Keratinocyte (primary cell): ENCODE measurements around the gene TRMO. TPM values are rescaled to one million over a fixed set of nuclear protein-coding genes. Genes with fewer than 3 reads are reported as not detected.
"Not testable (repeated sequence)": the region's sequence is repeated elsewhere in the genome, so short reads cannot be mapped to it uniquely, and the experiment has no call there.

Experiments
- DNase-seq: peaks from one replicate; pipeline ENCODE4 v3.0.0-alpha.2; 2011; ENCODE audit warnings: low read depth, missing footprints, low spot score
- FAIRE-seq: peaks from 2 replicates; lab custom pipeline; 2011; peaks lifted over from hg19 to GRCh38; lab: Jason Lieb, UNC
- H2AFZ ChIP-seq: 2 replicates; pipeline ENCODE4 v1.6.0; 2012; ENCODE audit warnings: low read length, control low read depth, inconsistent platforms; ENCODE audit not compliant: control insufficient read depth
- H3K27ac ChIP-seq: 2 replicates; pipeline ENCODE4 v1.5.1; 2011; ENCODE audit warnings: low read length; ENCODE audit not compliant: control insufficient read depth, insufficient read depth
- H3K27me3 ChIP-seq: 3 replicates; pipeline ENCODE4 v1.6.0; 2011; ENCODE audit warnings: low read length; ENCODE audit not compliant: control insufficient read depth, insufficient read depth; ENCODE audit errors: extremely low read depth
- H3K36me3 ChIP-seq, 2 experiments: 2 replicates in 1 of 2; 3 replicates in 1 of 2; pipeline ENCODE4 v1.5.1; 2011; ENCODE audit warnings: low read length in 2 of 2, mild to moderate bottlenecking in 1 of 2; ENCODE audit not compliant: control insufficient read depth in 2 of 2, insufficient read depth in 2 of 2; ENCODE audit errors: extremely low read depth in 1 of 2
- H3K4me1 ChIP-seq: 3 replicates; pipeline ENCODE4 v1.5.1; 2011; ENCODE audit warnings: low read length; ENCODE audit not compliant: control insufficient read depth, insufficient read depth; ENCODE audit errors: extremely low read depth
- H3K4me2 ChIP-seq: 3 replicates; pipeline ENCODE4 v1.6.0; 2011; ENCODE audit warnings: low read depth, low read length; ENCODE audit not compliant: control insufficient read depth, insufficient read depth; ENCODE audit errors: extremely low read depth
- H3K4me3 ChIP-seq, 3 experiments: fragments of 200-600 bp in 1 of 3; sonication (generic) in 1 of 3; 2 replicates in 2 of 3; 3 replicates in 1 of 3; pipeline ENCODE4 v1.5.1; 2011 to 2016; ENCODE audit warnings: low read length in 3 of 3, mild to moderate bottlenecking in 3 of 3, control low read depth in 2 of 3, inconsistent platforms in 1 of 3, low read depth in 1 of 3, mixed read lengths in 1 of 3, mixed run types in 1 of 3, moderate library complexity in 1 of 3; ENCODE audit not compliant: control insufficient read depth in 2 of 3, insufficient read depth in 2 of 3; ENCODE audit errors: extremely low read depth in 1 of 3
- H3K79me2 ChIP-seq: 2 replicates; pipeline ENCODE4 v1.6.0; 2012; ENCODE audit warnings: low read length; ENCODE audit not compliant: control insufficient read depth, insufficient read depth
- H3K9ac ChIP-seq: 3 replicates; pipeline ENCODE4 v1.6.0; 2011; ENCODE audit warnings: low read length; ENCODE audit not compliant: control insufficient read depth, insufficient read depth; ENCODE audit errors: extremely low read depth
- H3K9me1 ChIP-seq: 3 replicates; pipeline ENCODE4 v1.6.0; 2011; ENCODE audit warnings: low read length; ENCODE audit not compliant: control insufficient read depth, insufficient read depth; ENCODE audit errors: extremely low read depth
- H3K9me3 ChIP-seq: 2 replicates; pipeline ENCODE4 v1.5.1; 2012; ENCODE audit warnings: low read depth, low read length; ENCODE audit not compliant: control insufficient read depth
- H4K20me1 ChIP-seq: 3 replicates; pipeline ENCODE4 v1.6.0; 2011; ENCODE audit warnings: low read length; ENCODE audit not compliant: control insufficient read depth, insufficient read depth; ENCODE audit errors: extremely low read depth
- CTCF ChIP-seq, 3 experiments: IDR thresholded peaks in 1 of 3; conservative IDR thresholded peaks in 1 of 3; optimal IDR thresholded peaks in 1 of 3; 2 replicates in 2 of 3; 3 replicates in 1 of 3; pipeline versions ENCODE3 to v1.5.1; 2011; ENCODE audit warnings: low read length in 3 of 3, mild to moderate bottlenecking in 3 of 3, moderate library complexity in 2 of 3, control low read depth in 1 of 3, inconsistent platforms in 1 of 3; ENCODE audit not compliant: insufficient read depth in 2 of 3; ENCODE audit errors: extremely low read depth in 1 of 3
- EZH2 ChIP-seq: IDR thresholded peaks from one replicate; pipeline ENCODE4 v1.6.1; 2012; ENCODE audit warnings: inconsistent platforms, mild to moderate bottlenecking, low read length, moderate library complexity
- dilution Hi-C: fragments of 300-500 bp; cut with MboI; formaldehyde crosslinking; loops from one replicate; pipeline ENCODE4 v1.7.0; 2020; ENCODE audit warnings: low sequenced_read_pairs; ENCODE audit not compliant: extremely low pct_ligation_motif_present
- polyA plus RNA-seq, 5 experiments: library from polyadenylated mRNA; depleted of rRNA in 3 of 5; stranded (reverse) in 3 of 5; stranded (forward) in 1 of 5; unstranded in 1 of 5; fragments of >200 nt; gene quantifications; 1 replicate in 1 of 5; 2 replicates in 3 of 5; 3 replicates in 1 of 5; pipeline versions ENCODE4 v1.2.1 to v1.2.3, GENCODE V29; 2011 to 2012; ENCODE audit warnings: missing spikeins in 2 of 5, low read depth in 1 of 5, low replicate concordance in 1 of 5

The TRMO gene
- polyA plus RNA-seq, 1 donor (not counting 4 experiments of a cell fraction or from before 2014, with no cell fraction given), result 19.4 TPM

- dilution Hi-C loops, result no loop called here
- peak; percentile 75 to 91 (median 81) for TF ChIP-seq CTCF (optimal IDR thresholded peaks at IDR 0.05 in 1 of 3, IDR thresholded peaks at IDR 0.05 in 1 of 3, conservative IDR thresholded peaks at IDR 0.05 in 1 of 3; ENCODE audit: extremely low read depth in 1 of 3, insufficient read depth in 2 of 3, low read length in 3 of 3)
- no peak for TF ChIP-seq EZH2
- Histone ChIP-seq H3K4me1 (no peaks in the 10 kb centered on the region), H4K20me1 (no peaks in the 10 kb centered on the region), H3K79me2 (no peaks in the 10 kb centered on the region), H3K27me3 (no peaks in the 10 kb centered on the region), H3K4me2 (no peak overlapping the region), H3K36me3 (no peaks in the 10 kb centered on the region), H2AFZ (no peak overlapping the region), H3K9me3 (peaks cover 2% of the 10 kb centered on the region), H3K4me3 (no peak overlapping the region), H3K9me1 (no peaks in the 10 kb centered on the region), H3K9ac (no peak overlapping the region), H3K27ac (no peak overlapping the region)
- DNase-seq (no peak), FAIRE-seq (peak; percentile 76)
Observed at GRCh38 chr9:97954550-97954989, 32.3 kb upstream of the TRMO start.

- H3K4me1 ChIP-seq, H3K4me3 ChIP-seq, H3K4me2 ChIP-seq, H3K36me3 ChIP-seq, H3K9ac ChIP-seq, H4K20me1 ChIP-seq, H3K27ac ChIP-seq, dilution Hi-C loops, H3K9me1 ChIP-seq, H3K9me3 ChIP-seq, H2AFZ ChIP-seq, H3K27me3 ChIP-seq, H3K79me2 ChIP-seq, DNase-seq, FAIRE-seq: not testable (repeated sequence)
Observed at GRCh38 chr9:97950873-97951272, 28.6 kb upstream of the TRMO start.

- dilution Hi-C loops, H3K4me3 ChIP-seq, H3K27me3 ChIP-seq, H3K4me2 ChIP-seq, H3K4me1 ChIP-seq, H2AFZ ChIP-seq, H3K9me3 ChIP-seq, H3K27ac ChIP-seq, H3K79me2 ChIP-seq, H3K9ac ChIP-seq, H4K20me1 ChIP-seq, DNase-seq, H3K9me1 ChIP-seq, FAIRE-seq, H3K36me3 ChIP-seq: not testable (repeated sequence)
Observed at GRCh38 chr9:97947094-97947493, 24.8 kb upstream of the TRMO start.

- H3K4me2 ChIP-seq, H3K4me1 ChIP-seq, H4K20me1 ChIP-seq, H3K9me1 ChIP-seq, H3K79me2 ChIP-seq, H3K9ac ChIP-seq, FAIRE-seq, H3K27me3 ChIP-seq, DNase-seq, H3K27ac ChIP-seq, H2AFZ ChIP-seq, dilution Hi-C loops, H3K4me3 ChIP-seq, H3K36me3 ChIP-seq, H3K9me3 ChIP-seq: not testable (repeated sequence)
Observed at GRCh38 chr9:97945470-97945869, 23.2 kb upstream of the TRMO start.
